ENCODE measurements around the gene ZMYND19.
"Not testable (repeated sequence)": the region's sequence is repeated elsewhere in the genome, so short reads cannot be mapped to it uniquely, and the experiment has no call there.

- not testable (repeated sequence) for TF ChIP-seq CTCF (conservative IDR thresholded peaks at IDR 0.05; ENCODE audit: low read length); EZH2phosphoT487 (IDR thresholded peaks at IDR 0.05; ENCODE audit: borderline replicate concordance)
Measured at GRCh38 chr9:137553654-137554053, 36.7 kb downstream of the ZMYND19 start.

Measured in Loucy (cell line).